Colonic mucosa (tissue), 4 donors: Measurements from ENCODE around the gene FOS. TPM values are rescaled to one million over a fixed set of nuclear protein-coding genes. Genes with fewer than 3 reads are reported as not detected.

Experiments used
- DNase-seq: peaks from one replicate; pipeline ENCODE4 v3.0.0-alpha.2; 2020
- H3K27ac ChIP-seq: fragments of 200-600 bp; one replicate; pipeline ENCODE4 v1.8.0; 2021
- H3K27me3 ChIP-seq: fragments of 200-600 bp; one replicate; pipeline ENCODE4 v1.8.0; 2021
- H3K36me3 ChIP-seq: fragments of 200-600 bp; one replicate; pipeline ENCODE4 v1.8.0; 2021
- H3K4me1 ChIP-seq: fragments of 200-600 bp; one replicate; pipeline ENCODE4 v1.8.0; 2021; ENCODE audit warnings: mild to moderate bottlenecking
- H3K4me3 ChIP-seq: fragments of 200-600 bp; one replicate; pipeline ENCODE4 v1.8.0; 2021
- H3K9ac ChIP-seq, 2 donors: one replicate each; pipeline ENCODE4 v1.7.0; 2013; ENCODE audit warnings: control low read depth in 2 of 2, low read depth in 2 of 2, low read length in 2 of 2
- H3K9me3 ChIP-seq: fragments of 200-600 bp; one replicate; pipeline ENCODE4 v1.8.0; 2021
- CTCF ChIP-seq: fragments of 200-600 bp; IDR thresholded peaks from one replicate; pipeline ENCODE4 v1.8.0; 2022; ENCODE audit warnings: antibody characterized with exemption, mild to moderate bottlenecking
- intact Hi-C: fragments of 100-400 bp; cut with DNase I; formaldehyde crosslinking; loops from one replicate; pipeline ENCODE4 v1.14.1; 2022
- total RNA-seq, 2 donors: library from RNA; stranded (reverse); fragmentation: NEBNext Ultra II Directional in 1 of 2; extraction: Animal tissue kit (Norgen Biotek cat#: 25700) in 1 of 2; gene quantifications; one replicate each; pipeline ENCODE4 v1.2.1, GENCODE V29; 2021
- donor health status: healthy.
- donor health status: DM: no; HTN: no; CAD: no.
- donor health status: DM: no; HTN: no; CAD: no.

Gene FOS
- total RNA-seq, 2 donors from 2014 or later, result 86.9 to 98.4 TPM

- no peaks in the 10 kb centered on the region for H3K9me3 ChIP-seq
- TF ChIP-seq CTCF, result no peak
- no peaks in the 10 kb centered on the region for H3K27me3 ChIP-seq
- peaks cover 4% of the 10 kb centered on the region for H3K4me1 ChIP-seq
- intact Hi-C loops, result no loop called here
- H3K36me3 ChIP-seq, result no peaks in the 10 kb centered on the region
- H3K4me3 ChIP-seq, result no peak overlapping the region
- peak overlapping the region; percentile 66 for H3K27ac ChIP-seq
- peak overlapping the region in 1 of 2 donors; percentile 35 for H3K9ac ChIP-seq
- no peak for DNase-seq
Observed at GRCh38 chr14:75267141-75267721, 11.4 kb upstream of the FOS start.

- Histone ChIP-seq H3K27ac (no peak overlapping the region), H3K9ac (peak overlapping the region in 1 of 2 donors; percentile 40), H3K9me3 (no peaks in the 10 kb centered on the region), H3K27me3 (no peaks in the 10 kb centered on the region), H3K36me3 (no peaks in the 10 kb centered on the region), H3K4me1 (peaks cover 4% of the 10 kb centered on the region), H3K4me3 (no peak overlapping the region)
- no peak for TF ChIP-seq CTCF
- intact Hi-C loops, result no loop called here
- no peak for DNase-seq
Observed at GRCh38 chr14:75268633-75269550, 9.7 kb upstream of the FOS start.

GRCh38 chr14:75271514-75271913 is 7.1 kb upstream of the FOS start:
- Histone ChIP-seq H3K27ac (no peak overlapping the region), H3K9me3 (no peaks in the 10 kb centered on the region), H3K4me1 (peaks cover 4% of the 10 kb centered on the region), H3K27me3 (no peaks in the 10 kb centered on the region), H3K4me3 (no peak overlapping the region), H3K9ac (no peak overlapping the region), H3K36me3 (no peaks in the 10 kb centered on the region)
- no peak for TF ChIP-seq CTCF
- intact Hi-C loops, result no loop called here
- no peak for DNase-seq

GRCh38 chr14:75273272-75274049 is 5.2 kb upstream of the FOS start:
- H3K4me1 ChIP-seq, result peaks cover 4% of the 10 kb centered on the region
- H3K9me3 ChIP-seq, result no peaks in the 10 kb centered on the region
- H3K27ac ChIP-seq, result no peak overlapping the region
- no peaks in the 10 kb centered on the region for H3K36me3 ChIP-seq
- H3K27me3 ChIP-seq, result no peaks in the 10 kb centered on the region
- H3K9ac ChIP-seq, result peak overlapping the region in 1 of 2 donors; percentile 31
- intact Hi-C loops, result no loop called here
- DNase-seq, result no peak
- TF ChIP-seq CTCF, result no peak
- no peak overlapping the region for H3K4me3 ChIP-seq
